ENCODE measurements around the gene CAMTA1. TPM values are rescaled to one million over a fixed set of nuclear protein-coding genes. Genes with fewer than 3 reads are reported as not detected.

CAMTA1 gene
- polyA plus RNA-seq, 1 donor from 2014 or later = 162 TPM

DNA sequence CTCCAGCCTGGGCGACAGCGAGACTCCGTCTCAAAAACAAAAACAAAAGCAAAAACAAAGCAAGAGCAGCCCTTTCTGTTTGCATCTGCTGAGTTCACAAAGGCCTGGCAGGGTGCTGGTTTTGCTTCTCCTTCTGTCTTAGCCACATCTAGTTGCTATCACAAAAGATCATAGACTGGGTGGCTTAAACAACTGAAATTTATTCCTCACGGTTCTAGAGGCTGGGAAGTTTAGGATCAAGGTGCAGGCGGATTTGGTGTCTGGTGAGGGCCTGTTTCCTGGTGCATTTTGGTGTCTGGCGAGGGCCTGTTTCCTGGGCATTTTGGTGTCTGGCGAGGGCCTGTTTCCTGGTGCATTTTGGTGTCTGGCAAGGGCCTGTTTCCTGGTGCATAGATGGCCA lies 471.3 kb downstream of the CAMTA1 start:
- no peak overlapping the region for H3K4me3 ChIP-seq (ENCODE audit: low read length)
- H3K27ac ChIP-seq (ENCODE audit: low read length) = no peak overlapping the region
- no peaks in the 10 kb centered on the region for H3K9me3 ChIP-seq (ENCODE audit: low read length)
- H3K9me2 ChIP-seq (ENCODE audit: insufficient read depth, low read length) = no peaks in the 10 kb centered on the region
- H3K9ac ChIP-seq (ENCODE audit: low read length) = no peak overlapping the region
- no peaks in the 10 kb centered on the region for H3K79me2 ChIP-seq (replicated peaks; ENCODE audit: insufficient read depth, low read length)
- TF ChIP-seq EP300 (conservative IDR thresholded peaks at IDR 0.05; ENCODE audit: poor library complexity, severe bottlenecking) (no peak), TAF1 (IDR thresholded peaks at IDR 0.05; ENCODE audit: low read depth) (no peak), SMC3 (conservative IDR thresholded peaks at IDR 0.05; ENCODE audit: poor library complexity) (no peak), POLR2AphosphoS5 (IDR thresholded peaks at IDR 0.05) (no peak), MXI1 (conservative IDR thresholded peaks at IDR 0.05; ENCODE audit: poor library complexity, severe bottlenecking) (no peak), EZH2 (IDR thresholded peaks at IDR 0.05; ENCODE audit: borderline replicate concordance, insufficient read depth, low read length, poor library complexity, severe bottlenecking) (no peak), RAD21 (conservative IDR thresholded peaks at IDR 0.05) (no peak)
- TF ChIP-seq, protein P1, sequence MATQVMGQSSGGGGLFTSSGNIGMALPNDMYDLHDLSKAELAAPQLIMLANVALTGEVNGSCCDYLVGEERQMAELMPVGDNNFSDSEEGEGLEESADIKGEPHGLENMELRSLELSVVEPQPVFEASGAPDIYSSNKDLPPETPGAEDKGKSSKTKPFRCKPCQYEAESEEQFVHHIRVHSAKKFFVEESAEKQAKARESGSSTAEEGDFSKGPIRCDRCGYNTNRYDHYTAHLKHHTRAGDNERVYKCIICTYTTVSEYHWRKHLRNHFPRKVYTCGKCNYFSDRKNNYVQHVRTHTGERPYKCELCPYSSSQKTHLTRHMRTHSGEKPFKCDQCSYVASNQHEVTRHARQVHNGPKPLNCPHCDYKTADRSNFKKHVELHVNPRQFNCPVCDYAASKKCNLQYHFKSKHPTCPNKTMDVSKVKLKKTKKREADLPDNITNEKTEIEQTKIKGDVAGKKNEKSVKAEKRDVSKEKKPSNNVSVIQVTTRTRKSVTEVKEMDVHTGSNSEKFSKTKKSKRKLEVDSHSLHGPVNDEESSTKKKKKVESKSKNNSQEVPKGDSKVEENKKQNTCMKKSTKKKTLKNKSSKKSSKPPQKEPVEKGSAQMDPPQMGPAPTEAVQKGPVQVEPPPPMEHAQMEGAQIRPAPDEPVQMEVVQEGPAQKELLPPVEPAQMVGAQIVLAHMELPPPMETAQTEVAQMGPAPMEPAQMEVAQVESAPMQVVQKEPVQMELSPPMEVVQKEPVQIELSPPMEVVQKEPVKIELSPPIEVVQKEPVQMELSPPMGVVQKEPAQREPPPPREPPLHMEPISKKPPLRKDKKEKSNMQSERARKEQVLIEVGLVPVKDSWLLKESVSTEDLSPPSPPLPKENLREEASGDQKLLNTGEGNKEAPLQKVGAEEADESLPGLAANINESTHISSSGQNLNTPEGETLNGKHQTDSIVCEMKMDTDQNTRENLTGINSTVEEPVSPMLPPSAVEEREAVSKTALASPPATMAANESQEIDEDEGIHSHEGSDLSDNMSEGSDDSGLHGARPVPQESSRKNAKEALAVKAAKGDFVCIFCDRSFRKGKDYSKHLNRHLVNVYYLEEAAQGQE (IDR thresholded peaks at IDR 0.05; ENCODE audit: borderline replicate concordance) = no peak
- TF ChIP-seq, protein P2, sequence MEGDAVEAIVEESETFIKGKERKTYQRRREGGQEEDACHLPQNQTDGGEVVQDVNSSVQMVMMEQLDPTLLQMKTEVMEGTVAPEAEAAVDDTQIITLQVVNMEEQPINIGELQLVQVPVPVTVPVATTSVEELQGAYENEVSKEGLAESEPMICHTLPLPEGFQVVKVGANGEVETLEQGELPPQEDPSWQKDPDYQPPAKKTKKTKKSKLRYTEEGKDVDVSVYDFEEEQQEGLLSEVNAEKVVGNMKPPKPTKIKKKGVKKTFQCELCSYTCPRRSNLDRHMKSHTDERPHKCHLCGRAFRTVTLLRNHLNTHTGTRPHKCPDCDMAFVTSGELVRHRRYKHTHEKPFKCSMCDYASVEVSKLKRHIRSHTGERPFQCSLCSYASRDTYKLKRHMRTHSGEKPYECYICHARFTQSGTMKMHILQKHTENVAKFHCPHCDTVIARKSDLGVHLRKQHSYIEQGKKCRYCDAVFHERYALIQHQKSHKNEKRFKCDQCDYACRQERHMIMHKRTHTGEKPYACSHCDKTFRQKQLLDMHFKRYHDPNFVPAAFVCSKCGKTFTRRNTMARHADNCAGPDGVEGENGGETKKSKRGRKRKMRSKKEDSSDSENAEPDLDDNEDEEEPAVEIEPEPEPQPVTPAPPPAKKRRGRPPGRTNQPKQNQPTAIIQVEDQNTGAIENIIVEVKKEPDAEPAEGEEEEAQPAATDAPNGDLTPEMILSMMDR (IDR thresholded peaks at IDR 0.05; ENCODE audit: poor library complexity, severe bottlenecking) = no peak
- no peaks in the 10 kb centered on the region for H3K27me3 ChIP-seq (ENCODE audit: insufficient read depth, low read depth, low read length)
- no peak overlapping the region for H3K4me2 ChIP-seq (ENCODE audit: low read length)
- no peaks in the 10 kb centered on the region for H4K20me1 ChIP-seq (ENCODE audit: insufficient read depth)
- H3F3A ChIP-seq (ENCODE audit: insufficient read depth, low read length, poor library complexity, severe bottlenecking) = no peaks in the 10 kb centered on the region
- no peaks in the 10 kb centered on the region for H3K36me3 ChIP-seq (ENCODE audit: insufficient read depth, low read length)
- H2AFZ ChIP-seq (ENCODE audit: low read depth, low read length) = no peak overlapping the region

DNA sequence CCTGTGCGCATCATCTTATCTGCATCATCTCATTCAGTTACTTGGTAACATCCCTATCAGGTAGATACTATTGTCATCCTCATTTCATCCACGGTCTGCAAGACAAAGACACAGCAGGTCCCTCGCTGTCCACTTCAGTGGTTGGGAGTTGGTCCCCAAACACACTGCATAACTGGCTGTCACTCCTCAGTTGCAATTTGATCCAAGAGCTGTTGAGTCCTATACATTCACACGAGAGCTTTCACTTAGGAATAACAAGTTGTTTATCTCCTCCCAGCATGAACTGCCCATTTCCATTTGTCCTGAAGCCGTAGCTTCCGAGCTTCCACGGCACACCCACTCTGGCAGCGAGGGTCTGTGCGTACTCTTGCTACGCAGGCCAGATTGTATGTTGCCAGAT lies 472.0 kb downstream of the CAMTA1 start:
- no peaks in the 10 kb centered on the region for H3F3A ChIP-seq (ENCODE audit: insufficient read depth, low read length, poor library complexity, severe bottlenecking)
- H2AFZ ChIP-seq (ENCODE audit: low read depth, low read length) = no peak overlapping the region
- H3K9me3 ChIP-seq (ENCODE audit: low read length) = no peaks in the 10 kb centered on the region
- H4K20me1 ChIP-seq (ENCODE audit: insufficient read depth) = no peaks in the 10 kb centered on the region
- no peaks in the 10 kb centered on the region for H3K27me3 ChIP-seq (ENCODE audit: insufficient read depth, low read depth, low read length)
- H3K4me3 ChIP-seq (ENCODE audit: low read length) = no peak overlapping the region
- H3K9ac ChIP-seq (ENCODE audit: low read length) = no peak overlapping the region
- TF ChIP-seq POLR2AphosphoS5 (IDR thresholded peaks at IDR 0.05) (peak; percentile 55), RAD21 (conservative IDR thresholded peaks at IDR 0.05) (no peak), EP300 (conservative IDR thresholded peaks at IDR 0.05; ENCODE audit: poor library complexity, severe bottlenecking) (no peak)
- H3K4me2 ChIP-seq (ENCODE audit: low read length) = no peak overlapping the region
- H3K27ac ChIP-seq (ENCODE audit: low read length) = no peak overlapping the region
- no peaks in the 10 kb centered on the region for H3K36me3 ChIP-seq (ENCODE audit: insufficient read depth, low read length)
- H3K79me2 ChIP-seq (replicated peaks; ENCODE audit: insufficient read depth, low read length) = no peaks in the 10 kb centered on the region
- no peaks in the 10 kb centered on the region for H3K9me2 ChIP-seq (ENCODE audit: insufficient read depth, low read length)

All from neural cell (in vitro differentiated cells).